Central memory CD4-positive, alpha-beta T cell (primary cell): Measurements from ENCODE around the gene MTURN.
"Not testable (repeated sequence)": the region's sequence is repeated elsewhere in the genome, so short reads cannot be mapped to it uniquely, and the experiment has no call there.

Experiments
- DNase-seq: peaks from one replicate; pipeline ENCODE4 v3.0.0; 2022

Gene MTURN

DNA sequence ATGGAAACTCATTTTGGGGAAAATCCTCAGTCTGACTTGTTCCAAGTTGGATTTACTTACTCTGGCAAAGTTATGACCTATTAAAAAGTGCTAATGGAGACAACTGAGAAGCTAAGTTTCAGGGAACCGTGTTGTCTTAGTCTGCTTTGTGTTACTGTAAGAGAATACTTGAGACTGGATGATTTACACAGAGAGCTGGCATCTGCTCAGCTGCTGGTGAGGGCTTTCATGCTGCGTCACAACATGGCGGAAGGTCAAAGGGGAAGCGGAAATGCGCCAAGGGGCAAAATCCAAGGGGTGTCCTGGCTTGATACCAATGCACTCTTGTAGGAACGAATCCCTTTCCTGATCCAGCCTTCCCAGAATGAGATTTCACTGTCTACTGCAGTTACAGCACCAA, 46.4 kb downstream of the MTURN start:
- DNase-seq = no peak

DNA sequence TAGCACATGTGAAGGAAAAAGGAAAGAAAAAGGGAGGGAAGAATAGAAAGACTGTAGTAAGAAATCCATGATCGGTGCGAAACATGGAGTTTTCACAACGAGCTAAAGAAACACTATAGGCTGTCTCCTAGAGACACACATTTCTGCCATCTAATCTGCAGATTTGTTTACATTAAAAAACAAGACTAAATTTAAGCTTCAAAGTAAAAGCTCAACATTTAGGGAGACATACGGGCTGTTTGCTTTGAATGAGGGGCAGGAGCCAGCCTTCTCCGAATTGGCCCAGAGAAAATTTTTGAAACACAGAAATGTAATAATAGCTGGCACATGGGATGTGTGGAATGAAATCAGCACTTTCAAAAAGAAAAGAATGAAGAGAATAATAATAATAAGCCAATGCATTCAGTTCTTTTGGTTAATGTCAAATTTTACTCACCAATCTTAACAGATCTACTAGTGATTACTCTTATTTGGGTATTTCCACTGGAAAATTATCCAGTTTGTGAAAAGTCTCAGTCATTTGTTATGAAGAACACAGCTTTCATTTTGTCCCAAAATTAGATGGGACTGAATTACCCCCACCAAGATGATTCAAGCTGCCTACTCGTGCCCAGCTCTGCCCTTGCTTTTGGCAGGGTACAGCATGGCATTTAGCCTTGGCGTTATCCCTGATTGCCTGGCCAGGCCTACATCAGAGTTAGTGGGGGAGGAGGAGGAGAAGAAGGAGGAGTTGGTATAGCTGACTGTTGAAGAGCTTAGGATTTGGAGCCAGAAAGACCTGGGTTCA, 47.1 kb downstream of the MTURN start:
- DNase-seq = no peak

DNA sequence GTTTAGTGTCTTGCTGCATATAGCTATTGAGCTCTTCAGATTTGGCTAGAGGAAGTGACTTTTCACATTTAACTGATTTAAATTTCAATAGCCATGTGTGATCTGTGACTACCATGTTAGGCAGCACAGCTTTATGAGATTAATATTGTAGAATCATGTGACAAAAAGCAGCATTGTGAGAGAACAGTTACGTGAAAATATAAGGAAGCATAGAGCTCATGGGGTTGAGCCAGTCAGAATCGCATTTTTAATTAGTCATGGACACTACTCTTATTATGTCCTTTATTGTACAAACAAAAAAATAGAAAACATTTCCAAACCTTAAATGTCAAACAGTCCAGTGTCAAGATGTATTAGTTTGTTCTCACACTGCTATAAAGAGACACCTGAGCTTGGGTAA, 48.0 kb downstream of the MTURN start:
- no peak for DNase-seq

DNA sequence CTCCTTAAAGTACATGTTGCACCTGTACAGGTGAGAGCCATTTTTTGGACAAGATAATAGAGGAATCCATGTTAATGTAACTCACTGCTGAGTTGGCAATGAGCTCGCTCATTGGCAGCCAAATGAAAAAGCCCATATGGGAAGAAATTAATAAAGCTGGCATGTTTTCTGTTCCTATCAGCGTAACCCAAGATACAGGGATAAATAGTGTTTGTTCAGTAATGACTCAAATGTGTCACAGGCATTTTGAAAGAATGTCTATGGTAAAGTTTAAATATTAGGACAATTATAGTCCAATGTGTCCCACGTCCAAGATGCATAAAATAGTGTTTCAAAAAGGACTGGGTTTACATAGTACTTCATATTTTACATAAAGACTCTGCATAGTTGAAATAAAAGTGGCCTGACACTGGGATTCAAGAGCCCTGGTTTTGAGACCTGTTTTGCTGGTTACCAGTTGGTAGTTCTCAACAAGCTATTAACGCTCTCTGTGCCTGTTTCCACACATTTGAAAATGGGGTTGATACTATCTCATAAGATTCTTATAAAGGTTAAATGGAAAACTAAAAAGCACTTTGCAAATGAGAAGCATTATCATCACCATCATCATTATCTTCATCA, 49.1 kb downstream of the MTURN start:
- no peak for DNase-seq

DNA sequence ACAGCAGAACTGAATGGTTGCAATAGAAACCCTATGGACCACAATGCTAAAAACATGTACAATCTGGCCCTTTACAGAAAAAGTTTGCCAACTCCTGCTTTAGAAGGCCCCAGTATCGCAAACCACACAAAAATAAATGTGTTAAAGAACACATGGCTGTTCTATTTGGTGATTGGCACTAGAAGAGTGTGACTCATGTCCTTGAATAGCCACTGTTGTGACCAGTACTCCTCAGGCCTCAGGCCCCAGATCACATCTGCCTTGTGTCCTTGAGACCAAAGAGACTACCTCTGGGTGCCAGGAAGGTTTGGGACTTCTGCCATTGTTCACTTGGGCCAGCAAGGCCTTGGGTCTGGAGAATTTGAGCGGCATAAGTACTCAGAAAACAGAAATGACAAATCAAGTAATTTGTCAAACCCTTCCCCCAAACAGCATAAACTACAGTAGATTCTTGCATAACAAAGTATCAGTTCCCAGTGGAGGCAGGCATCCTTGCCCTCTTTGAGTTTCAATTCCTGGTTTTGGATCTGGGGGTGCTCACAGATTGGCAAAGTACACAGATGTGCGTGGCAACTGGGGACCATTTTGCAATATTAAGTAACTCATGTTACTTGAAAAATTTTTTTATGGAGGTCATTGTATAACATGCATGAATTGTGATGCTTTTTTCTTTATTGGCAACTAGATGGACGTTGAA, 50.2 kb downstream of the MTURN start:
- no peak for DNase-seq

DNA sequence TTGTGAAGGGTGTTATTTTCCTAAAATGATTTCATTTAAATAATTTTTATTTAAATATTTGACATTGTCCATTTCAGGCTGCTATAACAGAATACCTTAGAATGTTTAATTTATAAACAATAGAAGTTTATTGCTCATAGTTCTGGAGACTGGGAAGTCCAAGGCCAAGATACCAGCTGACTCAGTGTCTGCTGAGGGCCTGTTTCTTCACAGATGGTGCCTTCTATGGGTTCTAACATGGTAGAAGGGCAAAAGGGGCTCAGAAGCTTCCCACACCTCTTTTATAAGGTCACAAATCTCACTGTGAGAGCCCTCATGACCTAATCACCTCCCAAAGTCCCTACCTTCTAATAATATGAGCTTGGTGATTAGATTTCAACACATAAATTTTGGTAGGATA, 50.7 kb downstream of the MTURN start:
- DNase-seq = no peak

DNA sequence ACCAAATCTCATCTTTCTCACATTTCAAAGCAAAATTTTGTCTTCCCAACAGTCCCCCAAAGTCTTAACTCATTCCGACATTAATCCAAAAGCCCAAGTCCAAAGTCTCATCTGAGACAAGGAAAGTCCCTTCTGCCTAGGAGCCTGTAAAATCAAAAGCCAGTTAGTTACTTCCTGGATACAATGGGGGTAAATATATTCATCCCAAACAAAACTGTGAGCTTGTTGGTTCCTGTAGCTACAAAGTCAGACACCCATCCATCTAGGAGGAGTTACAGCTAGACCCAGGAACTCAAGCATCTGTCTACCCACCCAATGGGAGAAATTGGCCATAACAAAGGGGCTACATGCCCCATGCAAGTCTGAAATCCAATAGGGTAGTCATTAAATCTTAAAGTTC, 51.9 kb downstream of the MTURN start:
- DNase-seq = no peak

DNA sequence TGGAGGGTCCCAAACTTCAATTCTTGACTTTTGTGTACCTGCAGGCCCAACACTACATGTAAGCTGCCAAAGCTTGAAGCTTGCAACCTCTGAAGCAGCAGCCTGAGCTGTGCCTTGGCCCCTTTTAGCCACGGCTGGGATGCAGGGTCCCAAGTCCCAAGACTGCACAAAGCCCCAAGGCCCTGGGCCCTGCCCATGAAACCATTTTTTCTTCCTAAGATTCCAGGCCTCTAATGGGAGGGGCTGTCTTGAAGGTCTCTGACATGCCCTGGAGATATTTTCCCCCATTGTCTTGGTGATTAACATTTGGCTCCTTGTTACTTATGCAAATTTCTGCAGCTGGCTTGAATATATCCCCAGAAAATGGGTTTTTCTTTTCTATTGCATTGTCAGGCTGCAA, 52.7 kb downstream of the MTURN start:
- DNase-seq = no peak

DNA sequence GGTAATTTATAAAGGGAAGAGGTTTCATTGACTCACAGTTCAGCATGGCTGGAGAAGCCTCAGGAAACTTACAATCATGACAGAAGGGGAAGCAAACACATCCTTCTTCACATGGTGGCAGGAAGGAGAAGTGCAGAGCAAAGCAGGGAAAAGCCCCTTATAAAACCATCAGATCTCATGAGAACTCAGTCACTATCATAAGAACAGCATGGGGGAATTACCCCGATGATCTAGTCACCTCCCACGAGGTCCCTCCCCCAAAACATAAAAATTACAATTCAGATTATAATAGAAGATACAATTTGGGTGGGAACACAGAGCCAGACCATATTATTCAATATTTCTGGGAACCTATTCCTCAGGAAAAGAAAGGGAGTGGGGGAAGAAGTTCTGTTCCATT, 53.6 kb downstream of the MTURN start:
- DNase-seq = not testable (repeated sequence)

DNA sequence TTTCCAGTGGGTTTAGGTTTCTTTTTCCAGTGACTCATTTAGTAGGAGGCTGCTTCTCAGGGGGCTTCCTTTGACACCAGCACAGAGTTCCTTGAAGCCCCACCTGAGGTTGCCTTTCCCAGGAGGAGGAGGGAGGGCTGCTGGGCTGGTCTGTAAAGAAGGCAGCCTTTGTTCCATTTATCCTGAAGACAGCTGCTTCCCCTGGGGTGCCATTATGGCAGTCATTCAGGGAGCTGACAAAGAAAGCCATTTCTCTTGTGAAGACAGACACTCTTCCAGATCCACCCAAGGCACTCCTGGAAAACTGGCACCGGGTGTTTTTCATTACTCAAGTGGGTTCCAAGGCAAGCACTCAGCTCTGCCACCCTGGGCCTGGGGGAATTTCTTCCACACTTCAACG, 54.0 kb downstream of the MTURN start:
- no peak for DNase-seq

DNA sequence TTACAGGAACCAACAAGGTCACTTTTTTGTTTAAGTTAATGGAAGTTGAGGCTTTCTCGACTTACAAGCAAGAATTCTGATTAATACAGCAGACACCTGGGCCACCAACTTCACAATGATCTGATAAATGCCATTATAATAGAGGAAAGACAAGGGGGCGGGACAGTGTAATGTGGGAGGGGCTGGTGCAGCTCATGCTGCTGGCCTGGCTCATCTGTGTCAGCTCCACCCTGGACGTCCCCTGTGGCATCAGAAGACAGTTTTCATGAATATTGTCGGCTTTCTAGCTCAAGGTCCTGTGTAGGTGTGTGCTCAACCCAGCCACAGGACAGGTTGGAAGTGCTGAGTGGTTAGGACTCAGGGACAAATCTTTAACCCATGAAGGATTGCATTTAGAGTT, 57.0 kb downstream of the MTURN start:
- DNase-seq = no peak

DNA sequence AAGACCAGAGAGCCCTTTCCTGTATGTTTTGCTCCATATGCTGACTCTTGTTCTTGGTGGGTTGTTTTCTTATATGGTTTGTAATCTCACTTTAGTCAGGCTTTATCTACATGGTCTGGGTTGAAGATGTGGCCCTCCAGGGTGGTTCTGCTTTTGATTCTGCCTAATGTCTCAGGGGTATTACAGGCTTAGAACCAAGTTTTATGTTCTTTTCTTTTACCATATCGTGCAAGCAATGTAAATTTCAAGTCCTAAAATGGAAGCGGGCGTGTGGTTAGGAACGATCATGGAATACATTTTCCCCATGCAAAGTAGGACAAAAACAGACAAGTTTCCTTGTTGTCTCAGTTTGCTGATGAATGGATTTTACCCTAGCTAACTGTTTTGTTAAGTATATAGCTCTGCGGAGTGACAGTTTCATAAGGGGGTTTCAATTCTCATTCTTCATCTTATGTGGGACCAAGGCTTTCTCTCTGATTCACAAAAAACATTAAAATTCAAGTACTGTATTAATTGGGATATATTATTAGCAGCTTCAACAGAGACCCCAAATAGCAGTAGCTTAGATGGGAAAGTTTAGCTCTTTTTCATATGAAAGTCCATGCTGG, 58.7 kb downstream of the MTURN start:
- no peak for DNase-seq

DNA sequence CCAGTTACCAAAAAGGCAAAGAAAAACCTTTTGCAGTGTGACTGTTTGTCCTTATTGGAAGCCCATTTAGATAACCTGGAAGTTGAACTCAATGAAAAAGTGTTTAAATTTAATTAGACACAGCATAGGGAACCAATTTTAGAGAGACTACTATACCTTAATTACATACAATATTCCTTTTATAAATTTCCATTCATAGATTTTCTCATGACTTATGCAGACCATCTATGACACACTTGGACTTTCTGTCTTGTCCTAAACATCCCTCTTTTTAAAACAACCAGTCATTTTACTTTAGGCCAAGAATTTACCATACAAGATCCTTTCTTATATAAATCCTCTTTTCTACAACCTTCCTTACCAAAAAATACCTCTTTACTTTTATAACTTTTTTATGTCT, 61.6 kb downstream of the MTURN start:
- DNase-seq = no peak

DNA sequence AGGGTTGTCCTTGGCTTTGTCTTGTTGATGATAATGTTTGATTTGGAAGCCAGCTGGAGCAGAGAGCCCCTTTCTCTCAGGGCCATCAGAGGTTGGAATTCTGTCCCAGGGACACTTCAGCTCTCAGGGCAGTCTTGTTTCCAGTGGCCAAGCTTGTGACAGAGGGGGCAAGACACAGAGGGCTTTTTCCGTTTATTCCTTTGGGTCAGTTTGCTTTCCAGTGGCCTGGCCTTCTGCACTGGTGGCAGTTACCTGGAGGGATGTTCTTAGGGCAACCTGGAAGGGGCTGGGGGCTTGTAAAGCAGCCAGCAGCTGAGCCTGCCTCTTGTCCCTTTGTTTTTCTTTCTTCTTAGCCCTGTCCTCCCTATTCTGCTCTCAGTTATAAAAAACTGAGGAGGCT, 62.7 kb downstream of the MTURN start:
- DNase-seq = no peak

DNA sequence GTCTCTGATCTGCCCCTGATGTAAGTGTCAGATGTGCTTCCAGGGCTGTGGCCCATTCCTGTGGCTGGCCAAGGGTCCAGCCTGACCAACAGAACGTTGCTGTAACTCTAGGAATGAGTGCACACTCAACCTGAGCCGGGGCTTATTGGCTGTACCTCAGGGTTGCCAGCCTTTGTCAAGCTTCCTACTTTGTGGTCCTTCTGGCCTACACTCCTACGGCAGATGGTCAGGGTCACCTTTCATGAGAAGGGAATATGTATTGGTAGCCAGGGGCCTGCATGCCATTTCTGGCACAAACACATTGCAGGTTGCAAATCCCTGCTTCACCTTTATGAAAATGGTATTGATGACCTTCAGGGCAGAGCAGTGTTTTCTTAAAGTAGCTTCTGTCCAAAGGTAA, 64.5 kb downstream of the MTURN start:
- no peak for DNase-seq

DNA sequence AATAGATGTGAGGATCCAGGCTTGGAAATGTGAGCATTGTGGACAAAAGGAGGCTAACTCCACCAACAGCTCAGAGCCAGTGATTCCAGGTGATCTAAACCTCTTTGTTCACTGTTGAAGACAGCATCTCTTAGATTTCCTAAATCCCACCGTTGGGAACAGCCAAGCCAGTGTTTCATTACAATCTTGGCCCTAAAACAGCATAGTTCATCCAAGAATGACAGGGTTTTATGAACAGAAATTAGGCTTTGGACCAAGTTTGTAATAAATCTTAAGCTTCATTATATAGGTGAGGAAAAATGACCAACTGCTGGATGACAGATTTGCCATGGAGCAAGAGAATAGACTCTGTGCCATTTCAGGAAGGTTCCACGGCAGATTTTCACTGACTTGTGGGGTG, 65.8 kb downstream of the MTURN start:
- DNase-seq = no peak

DNA sequence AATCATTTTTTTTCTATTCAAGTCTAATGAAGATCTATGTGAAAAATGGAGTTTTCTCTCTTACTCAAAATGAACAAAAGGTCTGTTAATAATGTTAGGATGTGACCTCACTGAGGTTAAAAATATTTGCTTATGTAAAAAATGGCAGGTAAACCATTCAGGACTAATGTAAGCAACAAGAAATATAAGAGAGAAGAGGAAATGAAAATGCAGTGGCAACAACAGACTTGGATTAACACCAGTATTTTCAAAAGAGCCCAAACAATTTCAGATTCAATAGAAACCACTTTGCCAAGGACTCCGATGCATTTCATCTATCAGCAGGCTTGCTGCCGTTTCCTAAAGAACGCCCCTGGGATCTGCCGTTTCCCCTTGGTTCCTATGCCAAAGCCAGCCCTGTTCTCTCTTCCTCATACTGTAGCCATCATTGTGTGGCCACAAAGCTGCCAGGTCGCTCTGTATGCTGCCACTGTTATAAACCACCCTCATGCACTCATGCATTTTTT, 66.4 kb downstream of the MTURN start:
- no peak for DNase-seq

DNA sequence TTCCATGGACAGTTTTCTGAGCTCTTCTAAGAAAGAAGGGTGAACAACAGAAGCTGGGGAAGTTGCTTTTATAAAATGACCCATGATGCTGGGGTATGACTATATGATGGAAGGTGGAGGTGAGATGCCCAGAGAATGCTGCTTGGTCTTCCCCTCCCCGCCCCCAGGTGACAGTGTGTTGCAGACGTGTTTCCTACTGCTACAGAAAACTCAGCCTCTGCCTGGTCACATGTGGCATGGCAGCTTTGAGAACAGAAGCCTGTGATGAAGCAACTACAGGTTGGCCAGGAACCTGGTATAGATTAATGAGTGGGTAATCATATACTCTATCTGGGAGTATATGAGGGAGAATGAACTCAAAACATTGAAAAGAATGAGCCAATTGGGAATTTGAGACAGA, 67.1 kb downstream of the MTURN start:
- DNase-seq = no peak

DNA sequence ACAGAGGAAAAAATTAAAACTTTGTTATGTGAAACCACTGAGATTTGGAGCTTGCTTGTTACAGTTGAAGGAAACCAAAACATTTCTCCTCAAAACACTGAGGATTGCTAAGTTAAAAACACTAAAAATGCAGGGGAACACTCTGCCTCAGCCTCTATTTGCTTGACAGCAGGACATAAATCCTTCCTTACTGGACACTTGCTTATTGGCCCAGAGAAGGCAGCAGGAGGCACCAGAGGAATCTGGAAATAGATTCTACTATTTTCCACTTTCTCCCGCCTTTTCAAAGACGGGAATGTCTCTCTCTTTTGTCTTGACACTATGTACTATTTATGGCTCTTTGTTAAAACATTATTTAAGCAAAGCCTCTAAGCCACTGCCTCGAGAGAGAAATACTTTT, 67.9 kb downstream of the MTURN start:
- no peak for DNase-seq

DNA sequence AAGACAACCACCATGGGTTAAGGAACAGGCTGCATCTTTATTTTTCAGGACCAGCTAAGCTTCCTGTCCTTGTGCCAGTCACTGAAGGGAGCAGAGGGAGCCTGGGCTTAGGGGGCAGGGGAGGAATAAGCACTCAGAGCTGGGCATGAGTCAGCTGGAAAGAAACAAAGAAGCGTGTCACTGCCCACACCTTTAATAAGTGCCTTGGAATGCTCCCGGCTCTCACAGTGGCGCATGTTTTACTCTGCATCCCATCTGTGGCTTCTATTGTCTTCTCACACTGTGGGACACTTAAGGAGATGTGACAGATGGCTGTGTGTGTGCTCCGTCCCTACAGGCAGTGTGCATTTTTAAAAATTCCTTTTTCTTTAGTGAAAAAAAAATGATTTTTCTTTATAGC, 71.7 kb downstream of the MTURN start:
- no peak for DNase-seq

DNA sequence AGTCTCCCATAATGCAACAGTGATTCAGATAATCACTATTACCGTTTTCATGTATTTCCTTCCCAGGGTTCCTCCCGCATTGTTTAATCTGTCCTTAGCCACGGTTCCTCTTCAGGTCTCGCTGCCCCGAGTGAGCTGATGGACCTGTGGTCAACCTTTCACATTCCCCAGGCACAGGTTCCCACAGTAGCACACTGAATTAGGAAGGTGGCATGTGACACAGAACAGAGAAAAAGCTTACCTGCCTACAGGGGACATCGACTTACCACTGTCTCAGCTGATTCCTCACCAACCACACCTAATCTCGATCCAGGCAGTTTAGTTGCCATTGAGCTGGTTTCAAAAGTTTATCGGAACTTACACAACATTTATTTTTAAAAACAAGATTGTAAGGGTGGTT, 72.2 kb downstream of the MTURN start:
- no peak for DNase-seq

DNA sequence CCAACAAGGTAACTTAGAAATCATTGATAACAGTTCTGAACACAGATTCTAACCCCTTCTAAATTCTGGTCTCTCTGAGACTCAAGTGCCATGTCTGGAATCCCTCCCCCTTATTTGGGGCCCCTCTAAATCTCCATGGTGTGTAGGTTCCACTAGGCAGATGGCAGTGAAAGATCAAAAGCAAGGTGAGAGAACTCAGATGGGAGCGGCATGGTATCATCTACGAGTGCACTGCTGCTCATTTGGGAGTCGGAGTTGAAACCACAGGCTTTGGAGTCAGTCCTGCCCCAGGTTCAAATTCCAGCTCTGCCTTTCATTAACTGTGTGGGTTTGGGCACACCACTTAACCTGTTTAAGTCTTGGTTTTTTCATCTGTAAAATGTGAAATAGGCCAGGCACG, 72.6 kb downstream of the MTURN start:
- DNase-seq = no peak

DNA sequence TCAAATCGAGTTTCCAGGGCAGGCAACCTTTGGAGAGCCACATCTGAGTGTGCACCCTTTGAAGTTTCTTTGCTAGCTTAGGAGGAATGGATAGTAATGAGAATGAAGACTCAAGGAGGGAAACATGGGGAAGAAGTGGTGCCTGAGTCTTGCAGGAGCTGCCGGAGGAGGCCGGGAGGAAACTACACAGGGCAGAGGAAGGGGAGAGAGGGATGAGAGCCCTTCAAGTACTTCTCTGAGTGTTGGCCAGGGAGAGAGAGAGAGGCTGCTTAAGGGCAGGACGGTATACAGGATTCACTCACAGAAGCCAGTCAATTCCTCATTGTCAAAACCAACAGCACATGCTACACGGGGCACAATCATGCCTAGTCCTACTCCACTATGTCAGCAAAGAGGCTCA, 75.2 kb downstream of the MTURN start:
- DNase-seq = no peak
